Brain pericyte (primary cell): ENCODE data around the gene ADI1.
"Not testable (repeated sequence)": the region's sequence is repeated elsewhere in the genome, so short reads cannot be mapped to it uniquely, and the experiment has no call there.

ENCODE experiments used
- DNase-seq: peaks from one replicate; pipeline ENCODE4 v3.0.0-alpha.2; 2012; ENCODE audit warnings: low read depth, low spot score

The ADI1 gene

GRCh38 chr2:3494984-3495666, 24.2 kb downstream of the ADI1 start:
- no peak for DNase-seq

- DNase-seq, result no peak
These were observed 25.7 kb downstream of the ADI1 start for GRCh38 chr2:3493615-3494007.

GRCh38 chr2:3492951-3493614, 26.2 kb downstream of the ADI1 start:
- peak; percentile 96 for DNase-seq

- DNase-seq, result not testable (repeated sequence)
These were observed 26.9 kb downstream of the ADI1 start for GRCh38 chr2:3492475-3492787.

- DNase-seq, result no peak
These were observed 27.4 kb downstream of the ADI1 start for GRCh38 chr2:3491716-3492474.

GRCh38 chr2:3491306-3491705, 28.0 kb downstream of the ADI1 start:
- DNase-seq, result no peak

GRCh38 chr2:3490191-3491170, 28.9 kb downstream of the ADI1 start:
- DNase-seq, result no peak

GRCh38 chr2:3489764-3490115, 29.6 kb downstream of the ADI1 start:
- DNase-seq, result no peak

GRCh38 chr2:3488855-3489763, 30.2 kb downstream of the ADI1 start:
- DNase-seq, result no peak

GRCh38 chr2:3488061-3488531, 31.2 kb downstream of the ADI1 start:
- no peak for DNase-seq

GRCh38 chr2:3487432-3487831, 31.9 kb downstream of the ADI1 start:
- DNase-seq, result no peak

- no peak for DNase-seq
These were observed 32.3 kb downstream of the ADI1 start for GRCh38 chr2:3487028-3487425.

GRCh38 chr2:3486047-3487027, 33.0 kb downstream of the ADI1 start:
- no peak for DNase-seq

GRCh38 chr2:3485166-3485565, 34.2 kb downstream of the ADI1 start:
- DNase-seq, result no peak

- no peak for DNase-seq
These were observed 35.1 kb downstream of the ADI1 start for GRCh38 chr2:3483986-3484960.

GRCh38 chr2:3483227-3483985, 35.9 kb downstream of the ADI1 start:
- no peak for DNase-seq

- no peak for DNase-seq
These were observed 36.9 kb downstream of the ADI1 start for GRCh38 chr2:3482363-3482821.
